Right lobe of liver (tissue), 4 donors: ENCODE results near the gene NAV2.

Experiments used
- CTCF ChIP-seq, 4 donors: fragments of 200-600 bp in 3 of 4; fragments of 450-650 bp in 1 of 4; IDR thresholded peaks; one replicate each; pipeline versions ENCODE4 v1.5.1 to v1.8.0; 2016 to 2022; ENCODE audit warnings: antibody characterized with exemption in 4 of 4, mild to moderate bottlenecking in 2 of 4
- POLR2A ChIP-seq: fragments of 450-650 bp; IDR thresholded peaks from one replicate; pipeline ENCODE4 v1.6.1; 2017; ENCODE audit warnings: antibody characterized with exemption, mild to moderate bottlenecking
- donor health status: DM: no; HTN: no; CAD: no.
- donor health status: DM: no; HTN: no; CAD: no.
- donor health status: DM: no; HTN: yes; CAD: no.

GRCh38 chr11:19892387-19892786 is 179.8 kb downstream of the NAV2 start:
- no peak for TF ChIP-seq CTCF (IDR thresholded peaks at IDR 0.05)
- no peak for TF ChIP-seq POLR2A
